Right lobe of liver (tissue), 4 donors: ENCODE results near the gene HOXD4.

Experiments used
- POLR2A ChIP-seq: fragments of 450-650 bp; IDR thresholded peaks from one replicate; pipeline ENCODE4 v1.6.1; 2017; ENCODE audit warnings: antibody characterized with exemption, mild to moderate bottlenecking
- TF ChIP-seq, protein P1 (sequence below), 4 donors: fragments of 200-600 bp in 3 of 4; fragments of 450-650 bp in 1 of 4; IDR thresholded peaks; one replicate each; pipeline versions ENCODE4 v1.5.1 to v1.8.0; 2016 to 2022; ENCODE audit warnings: antibody characterized with exemption in 4 of 4, mild to moderate bottlenecking in 2 of 4
- donor health status: DM: no; HTN: no; CAD: no.
- donor health status: DM: no; HTN: no; CAD: no.
- donor health status: DM: no; HTN: yes; CAD: no.

DNA sequence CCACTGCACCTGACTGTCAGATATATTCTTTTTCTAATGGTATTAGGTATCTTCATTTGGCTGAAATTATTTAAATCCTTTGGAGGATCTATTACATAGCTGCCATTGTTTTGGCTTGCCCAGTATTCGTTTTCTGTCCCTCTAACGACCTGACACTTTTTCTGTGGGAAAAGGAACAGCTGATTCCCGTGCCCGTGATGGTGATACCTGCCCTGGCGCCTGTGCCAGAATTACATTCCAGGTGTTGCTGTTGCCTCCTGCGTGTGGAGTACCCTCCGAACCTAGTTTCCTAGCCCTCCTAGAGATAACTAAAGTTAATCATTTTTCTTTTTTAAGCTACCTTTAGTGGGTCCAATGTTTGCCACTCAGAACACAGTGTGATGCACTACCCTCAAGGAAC lies 51.1 kb downstream of the HOXD4 start:
- TF ChIP-seq, protein P1, sequence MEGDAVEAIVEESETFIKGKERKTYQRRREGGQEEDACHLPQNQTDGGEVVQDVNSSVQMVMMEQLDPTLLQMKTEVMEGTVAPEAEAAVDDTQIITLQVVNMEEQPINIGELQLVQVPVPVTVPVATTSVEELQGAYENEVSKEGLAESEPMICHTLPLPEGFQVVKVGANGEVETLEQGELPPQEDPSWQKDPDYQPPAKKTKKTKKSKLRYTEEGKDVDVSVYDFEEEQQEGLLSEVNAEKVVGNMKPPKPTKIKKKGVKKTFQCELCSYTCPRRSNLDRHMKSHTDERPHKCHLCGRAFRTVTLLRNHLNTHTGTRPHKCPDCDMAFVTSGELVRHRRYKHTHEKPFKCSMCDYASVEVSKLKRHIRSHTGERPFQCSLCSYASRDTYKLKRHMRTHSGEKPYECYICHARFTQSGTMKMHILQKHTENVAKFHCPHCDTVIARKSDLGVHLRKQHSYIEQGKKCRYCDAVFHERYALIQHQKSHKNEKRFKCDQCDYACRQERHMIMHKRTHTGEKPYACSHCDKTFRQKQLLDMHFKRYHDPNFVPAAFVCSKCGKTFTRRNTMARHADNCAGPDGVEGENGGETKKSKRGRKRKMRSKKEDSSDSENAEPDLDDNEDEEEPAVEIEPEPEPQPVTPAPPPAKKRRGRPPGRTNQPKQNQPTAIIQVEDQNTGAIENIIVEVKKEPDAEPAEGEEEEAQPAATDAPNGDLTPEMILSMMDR (IDR thresholded peaks at IDR 0.05), result no peak
- no peak for TF ChIP-seq POLR2A
